T-helper 1 cell treated with Interleukin-12 subunit alpha and Interleukin-12 subunit beta and Interleukin-4 antibody, amounts not matched to agents 30 μg/mL and 1 μg/mL, for 36 hours (primary cell): Measurements from ENCODE around the gene SYT5.
A peak's percentile ranks its signal among the peaks of the same experiment; 100 is the strongest.
"Not testable (repeated sequence)": the region's sequence is repeated elsewhere in the genome, so short reads cannot be mapped to it uniquely, and the experiment has no call there.

Experiments
- H3K27ac Mint-ChIP-seq: one replicate; pipeline ENCODE4 v1.8.0; 2021; ENCODE audit warnings: mild to moderate bottlenecking, mixed read lengths
- H3K27me3 Mint-ChIP-seq: one replicate; pipeline ENCODE4 v1.8.0; 2021; ENCODE audit warnings: low read depth, mixed read lengths
- H3K36me3 Mint-ChIP-seq: one replicate; pipeline ENCODE4 v1.8.0; 2021; ENCODE audit warnings: low read depth, mixed read lengths
- H3K4me1 Mint-ChIP-seq: one replicate; pipeline ENCODE4 v1.8.0; 2021; ENCODE audit warnings: low read depth, mixed read lengths
- H3K4me3 Mint-ChIP-seq: one replicate; pipeline ENCODE4 v1.8.0; 2021; ENCODE audit warnings: mild to moderate bottlenecking, moderate library complexity, mixed read lengths
- H3K9me3 Mint-ChIP-seq: one replicate; pipeline ENCODE4 v1.8.0; 2021; ENCODE audit warnings: mixed read lengths

The SYT5 gene

GRCh38 chr19:55216461-55217198, 36.5 kb upstream of the SYT5 start:
- Mint-ChIP-seq H3K9me3 (peaks cover 9% of the 10 kb centered on the region), H3K4me3 (peak overlapping the region; percentile 52), H3K36me3 (peaks cover 12% of the 10 kb centered on the region), H3K27ac (peak overlapping the region; percentile 63), H3K4me1 (peaks cover 9% of the 10 kb centered on the region), H3K27me3 (peaks cover 8% of the 10 kb centered on the region)

DNA sequence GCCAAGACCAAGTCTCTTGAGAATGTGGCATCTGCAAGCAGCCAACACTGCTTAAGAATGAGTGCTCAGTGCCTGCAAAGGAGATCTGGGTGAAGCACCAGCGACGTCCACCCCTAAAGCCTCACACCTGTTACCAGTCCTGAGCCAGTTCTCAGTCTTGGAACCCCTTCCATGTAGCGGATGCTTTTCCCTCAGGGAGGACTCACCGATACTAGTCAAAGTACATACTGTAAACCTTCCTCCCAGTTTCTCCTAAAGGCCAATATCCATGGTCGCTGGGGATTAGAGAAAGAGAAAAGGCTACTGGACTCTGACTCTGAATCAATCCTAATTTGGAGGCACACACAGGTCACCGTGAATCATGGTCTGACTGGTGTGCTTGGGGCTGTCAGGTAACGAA, 33.5 kb upstream of the SYT5 start:
- Mint-ChIP-seq H3K9me3 (peaks cover 9% of the 10 kb centered on the region), H3K36me3 (no peaks in the 10 kb centered on the region), H3K27me3 (peaks cover 15% of the 10 kb centered on the region), H3K4me1 (peaks cover 9% of the 10 kb centered on the region), H3K4me3 (no peak overlapping the region), H3K27ac (no peak overlapping the region)

DNA sequence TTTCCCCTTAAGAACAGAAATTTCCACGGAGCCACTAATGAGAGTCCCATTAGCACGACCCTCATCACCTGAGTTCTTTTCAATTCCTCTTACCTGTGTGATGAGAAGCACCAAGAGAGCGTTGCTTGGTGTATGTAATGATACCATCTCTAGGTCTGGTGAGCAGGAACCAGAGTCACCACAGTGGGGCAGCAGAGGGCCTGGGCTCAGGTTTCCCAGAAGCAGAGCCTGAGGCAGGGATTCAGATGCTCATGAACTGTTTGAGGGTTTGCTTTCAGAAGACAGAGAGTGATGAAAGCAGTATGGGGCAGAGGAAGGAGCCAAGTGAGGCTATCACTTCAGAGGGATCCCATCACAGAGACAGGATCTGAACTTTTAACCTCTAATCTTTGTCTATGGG, 32.4 kb upstream of the SYT5 start:
- Mint-ChIP-seq H3K27ac (no peak overlapping the region), H3K4me3 (no peak overlapping the region), H3K27me3 (peaks cover 15% of the 10 kb centered on the region), H3K4me1 (peaks cover 9% of the 10 kb centered on the region), H3K9me3 (peaks cover 9% of the 10 kb centered on the region), H3K36me3 (no peaks in the 10 kb centered on the region)

DNA sequence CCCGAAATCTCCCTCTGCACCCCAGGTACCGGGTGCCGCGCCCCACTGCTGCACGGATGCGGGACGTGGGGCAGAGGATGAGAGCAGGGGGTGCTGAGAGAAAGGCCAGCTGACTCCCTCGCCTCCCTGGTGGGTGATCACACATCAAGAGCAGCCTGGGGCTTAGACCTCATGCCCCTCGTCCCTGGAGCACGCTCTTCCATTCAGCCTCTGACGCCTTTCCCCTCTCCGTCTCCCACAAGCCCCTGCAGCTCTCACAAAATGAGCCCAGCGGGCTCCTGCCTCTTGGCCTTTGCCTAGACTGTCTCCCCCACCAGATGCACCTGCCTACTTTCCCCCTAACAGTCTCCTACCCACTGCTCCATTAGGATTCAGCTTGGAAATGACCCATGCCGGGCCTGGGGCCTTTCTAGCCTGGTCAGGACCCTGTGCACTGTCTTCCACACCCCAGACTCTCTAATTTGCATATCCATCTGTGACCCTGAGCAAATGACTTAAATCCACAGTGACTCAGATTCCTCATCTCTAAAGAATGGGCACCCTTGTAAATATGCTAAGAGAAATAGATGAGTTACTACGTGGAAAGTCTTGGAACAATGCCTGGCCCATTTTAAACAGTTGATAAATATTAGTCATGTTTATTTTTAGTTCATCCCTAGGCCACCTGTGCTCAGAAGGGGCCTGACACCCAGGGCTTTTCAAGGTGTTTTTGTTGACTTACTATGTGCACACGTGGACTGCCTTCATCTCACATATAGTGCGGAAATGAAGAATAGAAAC, 29.8 kb upstream of the SYT5 start:
- H3K27ac Mint-ChIP-seq = no peak overlapping the region
- no peaks in the 10 kb centered on the region for H3K36me3 Mint-ChIP-seq
- peaks cover 11% of the 10 kb centered on the region for H3K27me3 Mint-ChIP-seq
- no peak overlapping the region for H3K4me3 Mint-ChIP-seq
- peaks cover 2% of the 10 kb centered on the region for H3K4me1 Mint-ChIP-seq
- H3K9me3 Mint-ChIP-seq = peaks cover 5% of the 10 kb centered on the region

- no peak within 1 kb of the TSS for H3K27ac Mint-ChIP-seq
- H3K9me3 Mint-ChIP-seq = peaks cover 5% of the 10 kb centered on the region
- H3K36me3 Mint-ChIP-seq = no peaks in the 10 kb centered on the region
- peaks cover 11% of the 10 kb centered on the region for H3K27me3 Mint-ChIP-seq
- no peak within 1 kb of the TSS for H3K4me3 Mint-ChIP-seq
- peaks cover 2% of the 10 kb centered on the region for H3K4me1 Mint-ChIP-seq
These were observed 29.0 kb upstream of the SYT5 start, which contains the start of gene PTPRH for GRCh38 chr19:55208880-55209692. Gene PTPRH (minus strand): TSS chr19:55209501. CDS start chr19:55209433, 68 bp downstream.

DNA sequence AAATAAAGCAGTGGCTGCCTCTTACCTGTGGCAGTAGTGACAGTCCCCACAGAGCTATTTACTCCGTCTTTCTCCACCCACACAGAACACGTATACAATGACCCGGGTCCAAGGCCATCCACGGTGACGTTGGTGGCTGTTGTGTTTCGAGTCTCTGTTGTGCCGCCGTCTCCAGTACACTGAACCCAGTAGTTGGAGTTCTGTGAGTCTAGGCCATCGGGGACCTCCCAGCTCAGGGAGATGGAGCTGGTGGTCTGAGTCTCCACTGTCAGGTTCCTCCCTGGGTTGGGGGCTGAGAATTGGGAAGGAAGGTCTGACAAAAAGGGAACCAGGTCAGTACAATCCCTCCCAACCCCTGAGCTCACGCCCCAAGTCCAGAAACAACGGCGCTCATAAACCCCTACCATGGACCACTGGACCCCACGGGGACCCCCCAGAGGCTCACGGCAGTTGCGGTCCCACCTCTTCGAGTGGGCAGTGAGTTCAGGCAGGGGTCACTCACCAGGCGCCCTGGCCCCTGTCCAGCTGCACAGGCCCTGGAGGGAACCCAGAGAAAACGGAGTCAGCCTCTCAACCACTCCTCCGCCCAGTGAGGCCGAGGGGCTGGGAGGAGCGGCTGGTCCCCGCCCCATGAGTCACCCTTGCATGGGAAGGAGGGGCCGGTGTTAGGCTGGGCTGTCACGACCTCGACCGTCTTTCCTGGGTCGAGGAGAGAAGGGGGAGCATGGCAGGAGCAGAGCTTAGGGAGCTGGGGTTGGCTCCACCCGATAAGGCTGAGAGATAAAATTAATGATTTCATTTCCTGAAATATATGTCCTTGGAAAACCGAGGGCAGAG, 26.8 kb upstream of the SYT5 start:
- Mint-ChIP-seq H3K27ac (no peak overlapping the region), H3K4me3 (peak overlapping the region; percentile 11), H3K27me3 (peaks cover 18% of the 10 kb centered on the region), H3K36me3 (no peaks in the 10 kb centered on the region), H3K4me1 (peaks cover 2% of the 10 kb centered on the region), H3K9me3 (no peaks in the 10 kb centered on the region)

GRCh38 chr19:55202199-55202598, 22.1 kb upstream of the SYT5 start:
- H3K27ac Mint-ChIP-seq, H3K4me1 Mint-ChIP-seq, H3K36me3 Mint-ChIP-seq, H3K4me3 Mint-ChIP-seq, H3K9me3 Mint-ChIP-seq: not testable (repeated sequence)
- peaks cover 16% of the 10 kb centered on the region for H3K27me3 Mint-ChIP-seq

- H3K9me3 Mint-ChIP-seq = no peaks in the 10 kb centered on the region
- no peak overlapping the region for H3K27ac Mint-ChIP-seq
- no peaks in the 10 kb centered on the region for H3K36me3 Mint-ChIP-seq
- peaks cover 14% of the 10 kb centered on the region for H3K27me3 Mint-ChIP-seq
- no peak overlapping the region for H3K4me3 Mint-ChIP-seq
- H3K4me1 Mint-ChIP-seq = peaks cover 1% of the 10 kb centered on the region
These were observed 19.6 kb upstream of the SYT5 start for GRCh38 chr19:55199620-55200204.

DNA sequence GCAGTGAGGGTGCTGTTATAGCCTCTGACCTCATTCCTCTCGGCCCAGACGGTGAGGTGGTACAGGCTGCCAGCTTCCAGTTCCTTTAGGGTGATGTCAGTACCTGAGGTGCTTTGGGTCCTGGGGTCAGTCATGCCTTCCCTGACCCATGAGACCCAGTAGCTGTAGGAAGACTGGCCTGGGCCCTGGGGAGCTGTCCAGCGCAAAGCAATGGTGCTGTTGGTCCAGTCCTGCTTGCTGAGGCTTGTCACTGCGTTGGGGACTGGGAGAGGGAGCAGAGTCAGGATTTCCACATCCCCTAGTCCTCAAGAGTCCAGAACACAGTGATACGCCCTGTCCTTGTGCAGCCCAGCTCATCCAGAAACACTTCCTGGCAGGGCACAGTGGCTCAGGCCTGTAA, 18.6 kb upstream of the SYT5 start:
- peaks cover 12% of the 10 kb centered on the region for H3K27me3 Mint-ChIP-seq
- H3K27ac Mint-ChIP-seq = no peak overlapping the region
- H3K9me3 Mint-ChIP-seq = no peaks in the 10 kb centered on the region
- no peaks in the 10 kb centered on the region for H3K36me3 Mint-ChIP-seq
- peaks cover 1% of the 10 kb centered on the region for H3K4me1 Mint-ChIP-seq
- no peak overlapping the region for H3K4me3 Mint-ChIP-seq

DNA sequence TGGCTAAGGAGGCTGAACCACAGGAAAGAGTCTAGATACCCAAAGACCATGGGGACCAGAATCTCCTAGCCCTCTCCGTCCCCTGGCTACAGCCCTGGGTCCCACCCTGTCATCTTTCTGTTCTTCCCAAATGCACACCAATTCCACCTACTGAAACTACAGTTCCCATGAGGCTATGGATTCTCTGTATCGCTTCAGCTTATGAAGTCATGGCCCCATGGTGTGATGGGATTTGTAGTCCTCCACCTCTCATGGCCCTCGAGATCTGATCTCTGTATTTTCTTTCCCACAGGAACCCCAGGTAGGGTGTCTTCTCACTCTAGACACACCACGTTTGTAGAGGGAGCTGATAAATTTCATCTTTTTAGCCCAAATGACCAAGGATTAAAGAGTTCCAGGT, 17.4 kb upstream of the SYT5 start:
- no peaks in the 10 kb centered on the region for H3K36me3 Mint-ChIP-seq
- peaks cover 7% of the 10 kb centered on the region for H3K27me3 Mint-ChIP-seq
- no peak overlapping the region for H3K27ac Mint-ChIP-seq
- peaks cover 1% of the 10 kb centered on the region for H3K4me1 Mint-ChIP-seq
- H3K4me3 Mint-ChIP-seq = no peak overlapping the region
- H3K9me3 Mint-ChIP-seq = no peaks in the 10 kb centered on the region

GRCh38 chr19:55196803-55197202, 16.7 kb upstream of the SYT5 start:
- Mint-ChIP-seq H3K36me3 (no peaks in the 10 kb centered on the region), H3K27me3 (peaks cover 7% of the 10 kb centered on the region), H3K4me3 (no peak overlapping the region), H3K27ac (no peak overlapping the region), H3K4me1 (peaks cover 1% of the 10 kb centered on the region), H3K9me3 (no peaks in the 10 kb centered on the region)

DNA sequence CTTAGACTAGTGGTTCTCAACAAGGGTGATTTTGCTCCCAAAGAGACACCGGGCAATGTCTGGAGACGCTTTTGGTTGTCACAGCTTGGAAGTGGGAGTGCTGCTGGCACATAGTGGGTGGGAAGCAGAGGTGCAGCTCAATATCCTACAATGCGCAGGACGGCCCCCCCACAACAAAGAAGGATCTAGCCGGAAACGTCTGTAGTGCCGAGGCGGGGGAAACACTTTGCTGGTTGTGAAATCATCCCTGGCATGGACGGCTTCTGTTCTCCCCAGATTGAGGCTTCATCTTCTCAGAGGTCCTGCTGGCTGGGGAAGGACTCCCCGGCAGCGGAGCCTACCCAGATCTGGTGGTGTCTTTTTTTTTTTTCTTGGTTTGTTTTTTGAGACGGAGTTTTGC, 13.4 kb upstream of the SYT5 start:
- Mint-ChIP-seq H3K27me3 (no peaks in the 10 kb centered on the region), H3K27ac (no peak overlapping the region), H3K36me3 (no peaks in the 10 kb centered on the region), H3K4me3 (no peak overlapping the region), H3K4me1 (peaks cover 9% of the 10 kb centered on the region), H3K9me3 (no peaks in the 10 kb centered on the region)

DNA sequence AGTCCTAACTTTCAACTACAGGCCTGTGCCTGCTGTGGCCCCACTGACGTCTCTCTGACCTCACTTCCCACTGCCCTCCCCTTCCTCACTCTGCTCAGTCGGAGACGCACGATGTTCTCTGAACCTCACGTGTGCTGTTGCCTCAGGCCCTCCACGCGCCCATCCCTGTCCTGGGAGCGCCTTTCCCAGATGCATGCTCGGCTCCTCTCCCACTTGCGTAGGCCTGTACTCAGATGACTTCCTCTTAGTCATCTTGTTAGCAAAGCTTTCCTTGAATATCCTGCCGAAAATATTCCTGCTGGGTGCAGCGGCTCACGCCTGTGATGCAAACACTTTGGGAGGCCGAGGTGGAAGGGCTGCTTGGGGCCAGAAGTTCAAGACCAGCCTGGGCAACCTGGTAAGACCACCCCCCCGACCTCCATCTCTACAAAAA, 9.3 kb upstream of the SYT5 start:
- no peak overlapping the region for H3K27ac Mint-ChIP-seq
- peak overlapping the region; percentile 7 for H3K4me3 Mint-ChIP-seq
- H3K36me3 Mint-ChIP-seq = no peaks in the 10 kb centered on the region
- peaks cover 12% of the 10 kb centered on the region for H3K4me1 Mint-ChIP-seq
- H3K9me3 Mint-ChIP-seq = no peaks in the 10 kb centered on the region
- peaks cover 10% of the 10 kb centered on the region for H3K27me3 Mint-ChIP-seq
